IPS-NIHi11 (cell line): ENCODE results near the gene DNMT3L.
"Not testable (repeated sequence)": the region's sequence is repeated elsewhere in the genome, so short reads cannot be mapped to it uniquely, and the experiment has no call there.

Experiments used
- DNase-seq: peaks from one replicate; pipeline ENCODE4 v3.0.0; 2012; ENCODE audit warnings: mixed read lengths, low spot score

The DNMT3L gene

DNA sequence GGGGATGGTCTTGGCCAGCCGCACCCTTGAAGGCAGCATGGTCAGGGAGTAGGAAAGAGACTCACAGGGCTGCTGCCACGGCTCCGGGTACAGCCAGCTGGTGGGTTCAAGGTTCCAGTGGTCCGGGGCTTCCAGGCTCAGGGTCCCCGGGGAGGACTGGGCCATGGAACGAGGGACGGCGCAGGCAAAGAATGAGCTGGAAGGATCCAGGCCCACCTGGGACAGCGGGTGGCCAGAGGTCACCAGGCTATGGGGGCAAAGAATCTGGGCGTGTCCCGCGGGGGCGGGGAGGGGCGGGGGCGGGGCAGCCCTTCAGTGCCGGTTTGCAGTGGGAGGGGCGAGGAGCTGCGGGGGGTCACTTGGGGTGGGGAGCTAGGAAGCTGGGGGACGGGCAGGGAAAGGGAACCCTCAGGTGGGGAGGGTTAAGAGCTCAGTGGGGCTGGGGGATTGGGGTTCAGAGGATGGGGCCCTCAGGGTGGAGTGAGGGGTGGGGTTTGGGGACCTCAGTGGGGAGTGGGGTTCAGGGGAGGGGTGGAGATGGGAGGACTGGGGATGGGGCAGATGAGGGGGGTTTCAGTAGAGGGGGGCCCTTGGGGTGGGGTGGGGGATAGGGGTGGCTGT is at the start of gene DNMT3L:
TSS of gene DNMT3L (minus strand) at position 223 of the 621 bp plus-strand sequence. CDS start 638 bp downstream, outside the sequence.
- no peak for DNase-seq

GRCh38 chr21:44310628-44311507 is 49.2 kb upstream of the DNMT3L start:
- no peak for DNase-seq

DNA sequence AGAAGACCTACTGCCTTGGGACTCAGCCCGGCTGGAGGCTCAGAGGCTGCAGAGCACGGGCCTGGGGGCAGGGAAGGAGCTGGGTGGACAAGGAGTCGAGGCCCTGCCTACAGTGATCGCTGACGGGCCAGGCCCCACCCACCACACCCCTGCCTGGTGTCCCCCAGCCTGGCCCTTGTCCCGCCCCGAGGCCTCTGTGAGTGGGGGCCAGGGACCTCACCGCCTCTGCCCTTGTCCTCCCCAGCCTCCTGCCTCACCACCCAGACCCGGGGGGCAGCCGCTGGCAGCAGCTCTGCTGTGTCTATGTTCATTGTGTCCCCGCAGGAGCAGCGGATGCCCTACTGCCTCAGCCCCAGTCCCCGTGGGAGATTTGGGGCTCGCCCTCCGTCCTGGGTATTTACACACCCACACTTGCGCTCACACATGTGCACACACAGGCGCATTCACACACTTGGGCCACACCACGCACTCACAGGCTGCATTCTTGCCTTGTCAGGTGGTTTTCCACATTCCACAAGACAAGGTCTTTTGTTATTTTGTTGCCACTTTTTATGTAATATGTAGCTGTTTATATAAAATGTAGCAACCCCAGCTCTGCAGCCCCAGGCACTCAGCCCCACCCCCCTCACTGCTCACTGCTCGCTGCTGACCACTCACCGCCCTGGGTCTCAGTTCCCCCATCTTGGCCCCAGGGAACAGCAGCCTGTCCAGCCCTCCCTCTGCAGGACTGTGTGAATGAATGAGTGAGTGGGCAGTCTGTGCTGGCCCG is 45.4 kb upstream of the DNMT3L start:
- DNase-seq: no peak

- DNase-seq: no peak
Observed at GRCh38 chr21:44305691-44306090, 44.0 kb upstream of the DNMT3L start.

GRCh38 chr21:44304877-44305293 is 43.2 kb upstream of the DNMT3L start:
- DNase-seq: peak; percentile 65

DNA sequence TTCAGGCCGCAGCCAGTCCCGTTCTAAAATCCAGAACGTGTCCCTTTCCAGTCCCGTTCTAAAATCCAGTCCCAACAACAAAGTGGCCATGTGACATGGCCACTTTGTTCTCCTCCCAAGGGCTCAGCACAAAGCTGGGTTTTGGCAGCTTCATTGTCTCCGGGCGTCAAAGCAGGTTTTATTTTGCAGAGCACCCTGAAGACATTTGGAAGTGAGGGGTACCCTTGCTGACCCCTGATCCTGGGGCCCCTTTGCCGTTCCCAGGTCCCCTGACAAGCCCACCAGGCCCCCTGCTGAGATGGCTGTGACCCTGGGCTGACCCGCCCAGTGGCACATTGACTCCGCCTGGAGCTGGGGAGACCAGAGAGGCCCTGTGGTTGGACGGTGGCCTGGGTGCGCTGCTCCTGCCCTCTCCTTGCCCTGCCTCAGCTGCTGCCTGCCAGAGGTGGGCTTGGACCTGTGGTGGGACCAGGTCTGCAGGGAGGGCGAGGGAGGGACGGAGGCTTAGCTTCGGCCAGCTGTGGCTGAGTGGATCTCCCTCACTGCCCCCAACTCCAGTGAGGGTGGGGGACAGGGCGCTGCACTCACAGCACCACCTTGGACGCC is 42.4 kb upstream of the DNMT3L start:
- no peak for DNase-seq

- DNase-seq: no peak
Observed at GRCh38 chr21:44303490-44303981, 41.8 kb upstream of the DNMT3L start.

DNA sequence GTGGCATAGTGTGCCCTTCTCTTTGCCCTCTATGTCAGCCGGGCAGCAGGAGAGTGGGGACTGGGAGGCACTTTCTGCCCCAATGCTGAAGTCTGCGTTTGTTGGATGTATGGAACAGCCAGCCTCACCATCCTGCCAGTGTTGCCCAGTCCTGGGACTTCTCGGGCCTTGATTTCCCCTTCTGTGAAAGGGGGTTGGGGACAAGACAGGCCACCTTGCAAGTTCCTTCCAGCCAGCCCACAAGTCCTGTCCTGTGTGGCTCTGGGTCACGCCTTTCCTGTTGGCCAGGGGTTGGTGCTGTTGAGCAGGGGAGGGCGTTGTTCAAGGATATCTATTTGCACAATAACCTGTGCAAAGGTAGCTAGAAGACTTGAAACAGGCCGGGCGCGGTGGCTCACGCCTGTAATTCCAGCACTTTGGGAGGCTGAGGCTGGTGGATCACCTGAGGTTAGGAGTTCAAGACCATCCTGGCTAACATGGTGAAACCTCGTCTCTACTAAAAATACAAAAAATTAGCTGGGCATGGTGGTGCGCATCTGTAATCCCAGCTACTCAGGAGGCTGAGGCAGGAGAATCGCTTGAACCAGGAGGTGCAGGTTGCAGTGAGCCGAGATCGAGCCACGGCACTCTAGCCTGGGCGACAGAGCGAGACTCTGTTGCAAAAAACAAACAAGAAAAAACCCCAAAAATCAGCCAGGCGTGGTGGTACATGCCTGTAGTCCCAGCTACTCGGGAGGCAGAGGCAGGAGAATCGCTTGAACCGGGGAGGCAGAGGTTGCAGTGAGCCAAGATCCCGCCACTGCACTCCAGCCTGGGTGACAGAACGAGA is 41.1 kb upstream of the DNMT3L start:
- DNase-seq: not testable (repeated sequence)

GRCh38 chr21:44301961-44302406 is 40.3 kb upstream of the DNMT3L start:
- no peak for DNase-seq

- no peak for DNase-seq
Observed at GRCh38 chr21:44301141-44301540, 39.4 kb upstream of the DNMT3L start.

GRCh38 chr21:44300262-44300959 is 38.7 kb upstream of the DNMT3L start:
- peak; percentile 82 for DNase-seq

- peak; percentile 93 for DNase-seq
Observed at GRCh38 chr21:44299458-44300261, 38.0 kb upstream of the DNMT3L start, which contains the start of gene PFKL. TSS of gene PFKL (plus strand) at chr21:44300053. CDS start at chr21:44300106, 53 bp downstream.

DNA sequence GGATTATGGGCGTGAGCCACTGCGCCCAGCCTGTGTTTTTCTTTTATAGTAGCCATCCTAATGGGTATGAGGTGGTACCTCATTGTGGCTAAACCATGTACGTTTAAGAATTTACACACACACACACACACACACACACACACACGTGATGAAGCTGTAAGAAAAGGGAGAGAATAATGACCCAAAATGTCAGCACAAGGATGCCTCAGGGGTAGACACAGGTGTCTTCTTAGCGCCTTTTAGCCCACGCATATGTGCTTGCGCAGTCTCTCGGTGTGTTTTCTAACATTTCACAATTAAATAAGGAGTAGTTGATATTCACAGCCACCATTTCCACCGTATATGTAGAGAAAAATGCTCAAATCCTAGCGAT is 37.4 kb upstream of the DNMT3L start:
- no peak for DNase-seq

- no peak for DNase-seq
Observed at GRCh38 chr21:44298301-44298700, 36.6 kb upstream of the DNMT3L start.

DNA sequence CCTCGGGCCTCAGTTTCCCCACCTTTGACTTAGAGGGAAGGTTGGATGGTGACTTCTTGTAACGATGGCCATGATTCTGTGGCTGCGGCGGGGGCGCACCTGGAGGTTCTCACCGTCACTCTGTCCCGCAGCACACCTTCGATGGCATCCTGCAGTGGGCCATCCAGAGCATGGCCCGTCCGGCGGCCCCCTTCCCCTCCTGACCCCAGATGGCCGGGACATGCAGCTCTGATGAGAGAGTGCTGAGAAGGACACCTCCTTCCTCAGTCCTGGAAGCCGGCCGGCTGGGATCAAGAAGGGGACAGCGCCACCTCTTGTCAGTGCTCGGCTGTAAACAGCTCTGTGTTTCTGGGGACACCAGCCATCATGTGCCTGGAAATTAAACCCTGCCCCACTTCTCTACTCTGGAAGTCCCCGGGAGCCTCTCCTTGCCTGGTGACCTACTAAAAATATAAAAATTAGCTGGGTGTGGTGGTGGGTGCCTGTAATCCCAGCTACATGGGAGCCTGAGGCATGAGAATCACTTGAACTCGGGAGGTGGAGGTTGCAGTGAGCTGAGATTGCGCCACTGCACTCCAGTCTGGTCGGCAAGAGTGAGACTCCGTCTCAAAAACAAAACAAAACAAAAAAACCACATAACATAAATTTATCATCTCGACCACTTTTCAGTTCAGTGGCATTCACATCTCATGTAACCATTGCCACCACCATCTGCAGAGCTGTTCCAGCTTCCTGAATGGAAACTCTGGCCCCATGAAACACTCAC is 36.0 kb upstream of the DNMT3L start:
- peak; percentile 93 for DNase-seq

- DNase-seq: no peak
Observed at GRCh38 chr21:44296916-44297315, 35.2 kb upstream of the DNMT3L start.

DNA sequence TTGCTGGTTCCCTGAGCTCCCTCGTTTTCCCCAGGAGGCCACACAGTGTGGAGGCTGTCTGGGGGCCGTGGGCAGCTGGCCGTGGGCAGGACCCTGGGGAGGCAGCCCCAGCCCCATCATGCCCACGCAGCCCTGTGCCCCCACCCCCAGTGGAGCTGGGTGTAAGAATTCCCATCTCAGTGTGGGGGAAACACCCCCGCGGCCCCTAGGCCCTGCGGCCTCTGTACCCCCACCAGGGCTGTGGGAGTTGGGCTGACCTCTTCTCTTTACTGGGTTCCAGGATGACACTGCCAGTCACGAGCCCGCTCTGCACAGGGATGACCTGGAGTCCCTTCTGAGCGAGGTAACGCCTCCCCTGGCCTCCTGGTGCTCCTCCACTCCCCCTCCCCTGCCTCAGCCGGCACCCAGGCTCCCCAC is 34.4 kb upstream of the DNMT3L start:
- DNase-seq: no peak

- no peak for DNase-seq
Observed at GRCh38 chr21:44295646-44296045, 33.9 kb upstream of the DNMT3L start.

DNA sequence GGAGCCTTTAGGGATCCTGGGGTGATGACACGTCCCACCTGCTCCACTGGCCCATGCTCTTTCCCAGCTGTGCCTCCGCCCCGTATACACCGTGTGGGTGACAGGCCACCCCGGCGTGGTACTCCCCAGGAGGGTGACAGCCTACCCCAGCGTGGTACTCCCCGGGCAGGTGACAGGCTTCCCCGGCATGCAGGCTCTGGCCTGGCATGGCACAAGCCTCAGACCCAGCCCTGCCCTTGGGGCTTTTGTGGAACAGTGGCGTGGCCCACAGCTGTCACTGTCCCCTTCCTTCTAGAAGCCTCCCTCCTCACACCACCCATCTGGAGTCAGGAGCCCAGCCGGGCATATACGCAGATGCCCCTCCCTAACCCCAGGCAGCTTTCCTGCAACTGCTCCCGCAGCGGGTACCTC is 33.5 kb upstream of the DNMT3L start:
- no peak for DNase-seq
